ENCODE data around the gene LCN2.

LCN2 gene

DNA sequence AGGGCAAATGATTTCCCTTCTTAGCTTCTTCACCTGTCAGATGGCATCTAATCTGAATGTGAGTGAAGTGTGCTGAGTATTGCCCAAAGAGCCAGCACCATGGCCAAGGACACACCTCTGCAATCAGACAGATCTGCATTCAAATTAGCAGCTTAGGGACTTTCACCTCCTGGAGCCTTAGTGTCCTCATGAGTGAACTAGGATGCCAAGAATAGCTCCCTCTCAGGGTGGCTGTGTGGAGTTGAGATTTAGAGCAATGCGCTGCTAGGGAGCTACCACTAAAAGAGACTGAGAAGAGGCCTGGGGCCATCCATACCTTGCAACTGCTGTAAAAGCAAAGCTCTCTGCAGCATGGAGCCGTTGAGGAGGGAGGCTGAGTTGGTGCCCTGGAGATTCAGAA lies 40.8 kb downstream of the LCN2 start:
- DNase-seq (ENCODE audit: insufficient read length, low spot score), result no peak
- no peak for FAIRE-seq
- no peak for TF ChIP-seq POLR2A (IDR thresholded peaks at IDR 0.05; ENCODE audit: low read depth, low read length)

DNA sequence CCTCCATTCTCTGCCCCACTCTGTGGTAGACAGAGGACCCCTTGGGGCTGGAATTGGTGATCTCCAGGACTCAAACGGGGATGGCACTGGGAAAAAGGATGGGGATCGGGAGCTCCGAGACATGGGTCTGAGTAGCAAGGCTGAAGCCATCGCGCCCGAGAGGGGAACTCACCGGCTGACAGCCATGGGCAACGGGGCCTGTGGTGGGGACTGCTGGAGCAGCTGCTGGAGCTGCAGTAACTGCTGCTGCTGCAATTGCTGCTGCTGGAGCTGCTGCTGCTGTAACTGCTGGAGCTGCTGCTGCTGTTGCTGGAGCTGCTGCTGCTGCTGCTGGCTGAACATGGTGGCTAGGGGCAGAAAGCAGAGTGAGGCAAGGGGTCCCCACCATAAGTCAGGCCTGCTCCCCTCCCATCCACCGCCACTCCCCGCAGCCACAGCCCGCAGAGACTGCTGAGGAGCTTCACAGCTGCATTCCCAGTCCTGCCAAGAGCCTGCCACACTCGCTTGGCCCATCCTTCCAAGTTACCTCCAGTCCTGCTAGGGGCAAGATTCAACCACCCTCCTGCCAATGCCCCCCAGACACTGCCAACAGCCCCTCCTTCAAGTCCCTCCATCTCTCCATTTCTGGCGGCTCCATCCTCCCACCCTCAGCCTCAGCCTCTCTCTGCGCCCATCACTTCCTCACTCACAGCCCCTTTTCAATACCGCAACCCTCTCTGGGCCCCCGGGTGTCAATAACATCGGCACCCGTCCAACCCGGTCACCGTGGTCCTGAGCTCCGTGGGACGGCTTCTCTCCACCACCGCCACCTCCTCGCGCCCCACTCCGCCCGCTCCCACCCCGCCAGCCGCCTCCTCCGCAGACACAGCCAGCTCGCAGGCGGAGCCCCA lies 41.5 kb downstream of the LCN2 start:
- FAIRE-seq (no peak), DNase-seq (ENCODE audit: insufficient read length, low spot score) (no peak)
- no peak for TF ChIP-seq POLR2A (IDR thresholded peaks at IDR 0.05; ENCODE audit: low read depth, low read length)

GRCh38 chr9:128191406-128192046 lies 42.3 kb downstream of the LCN2 start, which contains the start of gene CIZ1:
CIZ1 (minus strand) TSS chr9:128191572; CDS start chr9:128190857, 715 bp downstream.
- DNase-seq (ENCODE audit: insufficient read length, low spot score) (peak; percentile 99), FAIRE-seq (no peak)
- TF ChIP-seq POLR2A (IDR thresholded peaks at IDR 0.05; ENCODE audit: low read depth, low read length), result peak; percentile 71

DNA sequence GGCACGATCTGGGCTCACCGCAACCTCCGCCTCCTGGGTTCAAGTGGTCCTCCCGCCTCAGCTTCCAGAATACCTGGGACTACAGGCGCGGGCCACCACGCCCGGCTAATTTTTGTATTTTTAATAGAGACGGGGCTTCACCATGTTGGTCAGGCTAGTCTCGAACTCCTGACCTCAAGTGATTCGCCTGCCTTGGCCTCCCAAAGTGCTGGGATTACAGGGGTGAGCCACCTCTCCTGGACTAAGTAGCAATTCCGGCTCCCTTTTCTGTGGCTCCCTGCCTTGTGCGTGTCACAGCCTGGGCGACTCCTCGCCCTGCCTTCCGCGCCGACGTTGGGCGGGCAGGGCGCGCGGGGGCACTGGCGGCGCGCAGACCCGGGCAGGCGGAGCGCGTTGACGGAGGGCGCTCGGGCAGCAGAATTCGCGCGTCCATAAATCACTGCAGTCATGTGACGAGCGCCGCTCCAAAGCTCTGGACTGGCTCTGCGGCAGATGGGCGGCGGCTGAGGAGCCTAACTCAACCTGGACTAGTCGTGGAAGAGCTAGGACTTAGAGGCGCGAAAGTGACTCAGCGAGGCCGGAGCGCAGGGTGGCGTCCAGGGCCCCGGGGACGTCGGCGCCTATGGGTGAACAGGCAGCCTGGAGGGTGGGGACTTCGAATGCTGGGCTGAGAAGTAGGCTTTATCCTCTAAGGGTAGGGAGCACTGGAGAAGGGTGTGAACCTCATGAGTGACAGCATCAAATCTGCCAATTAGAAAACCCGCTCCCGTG lies 43.5 kb downstream of the LCN2 start:
- FAIRE-seq (no peak), DNase-seq (ENCODE audit: insufficient read length, low spot score) (no peak)
- no peak for TF ChIP-seq POLR2A (IDR thresholded peaks at IDR 0.05; ENCODE audit: low read depth, low read length)

GRCh38 chr9:128193469-128194096 lies 44.3 kb downstream of the LCN2 start:
- TF ChIP-seq POLR2A (IDR thresholded peaks at IDR 0.05; ENCODE audit: low read depth, low read length), result no peak
- no peak for DNase-seq (ENCODE audit: insufficient read length, low spot score)
- no peak for FAIRE-seq

GRCh38 chr9:128201441-128202369 lies 52.5 kb downstream of the LCN2 start:
- no peak for FAIRE-seq
- DNase-seq (ENCODE audit: insufficient read length, low spot score), result no peak
- TF ChIP-seq POLR2A (IDR thresholded peaks at IDR 0.05; ENCODE audit: low read depth, low read length), result no peak

DNA sequence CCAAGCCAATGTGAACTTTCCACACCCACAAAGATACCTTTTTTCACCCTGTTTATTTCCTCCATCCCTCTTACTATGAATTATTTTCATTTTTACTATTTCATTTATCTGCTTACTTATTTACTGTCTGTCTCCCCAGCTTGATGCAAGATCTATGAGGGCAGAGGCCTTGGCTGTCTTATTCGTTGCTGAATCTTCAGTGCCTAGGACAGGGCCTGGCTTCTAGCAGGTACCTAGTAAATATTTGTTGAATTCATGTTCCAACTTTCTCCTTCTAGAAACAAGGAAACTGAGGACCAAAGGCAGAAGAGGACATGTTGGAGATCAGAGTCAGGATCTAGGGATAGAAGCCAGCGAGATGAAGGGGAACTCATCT lies 53.4 kb downstream of the LCN2 start:
- no peak for TF ChIP-seq POLR2A (IDR thresholded peaks at IDR 0.05; ENCODE audit: low read depth, low read length)
- FAIRE-seq (no peak), DNase-seq (ENCODE audit: insufficient read length, low spot score) (no peak)
